Activated CD4-positive, CD25-positive, alpha-beta regulatory T cell treated with anti-CD3 and anti-CD28 coated beads, Interleukin-2, amount 50 U/mL, for 24 hours (primary cell): ENCODE measurements around the gene PSMG3.

ENCODE experiments used
- ATAC-seq, 2 donors: fragments of 150-1000 bp; cut with Tn5 transposase; one replicate each; pipeline ENCODE4 v1.10.0; 2021; ENCODE audit warnings: mild to moderate bottlenecking in 1 of 2, moderate library complexity in 1 of 2

The PSMG3 gene

GRCh38 chr7:1579481-1580421, 9.9 kb upstream of the PSMG3 start:
- peak; percentile 90 to 97 for ATAC-seq

DNA sequence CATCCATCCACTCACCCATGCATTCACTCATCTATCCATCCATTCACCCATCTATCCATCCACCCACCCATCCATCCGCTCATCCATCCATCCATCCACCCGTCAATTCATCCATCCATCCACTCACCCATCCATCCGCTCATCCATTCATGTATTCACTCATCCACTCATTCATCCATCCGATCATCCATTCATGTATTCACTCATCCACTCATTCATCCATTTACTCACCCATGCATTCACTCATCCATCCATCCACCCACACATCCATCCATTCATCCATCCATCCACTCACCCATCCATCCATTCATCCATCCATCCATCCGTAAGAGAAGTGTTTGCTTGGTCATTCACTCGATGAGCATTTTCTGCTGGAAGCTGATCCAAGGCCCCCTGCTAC, 8.7 kb upstream of the PSMG3 start:
- no peak for ATAC-seq

GRCh38 chr7:1576521-1577253, 6.9 kb upstream of the PSMG3 start:
- no peak for ATAC-seq

DNA sequence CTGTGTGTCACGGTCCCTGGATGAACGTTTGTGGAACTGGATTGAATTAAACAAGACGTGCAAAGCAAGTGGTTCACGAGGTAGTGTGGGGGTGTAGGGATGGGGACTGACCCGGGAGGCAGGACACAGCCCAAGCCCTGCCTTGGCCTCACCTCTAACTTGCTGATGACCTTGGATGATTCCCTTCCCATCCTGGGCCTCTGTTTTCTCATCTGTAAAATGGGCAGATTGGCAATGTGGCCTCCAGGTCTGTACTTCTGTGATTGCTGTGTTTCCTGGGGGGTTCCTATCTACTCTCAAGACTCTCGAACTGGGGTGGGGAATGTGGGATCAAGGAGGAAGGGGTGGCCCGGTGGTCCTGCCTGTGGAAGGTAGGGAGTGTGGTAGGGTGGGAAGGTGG, 6.0 kb upstream of the PSMG3 start:
- ATAC-seq, result no peak

DNA sequence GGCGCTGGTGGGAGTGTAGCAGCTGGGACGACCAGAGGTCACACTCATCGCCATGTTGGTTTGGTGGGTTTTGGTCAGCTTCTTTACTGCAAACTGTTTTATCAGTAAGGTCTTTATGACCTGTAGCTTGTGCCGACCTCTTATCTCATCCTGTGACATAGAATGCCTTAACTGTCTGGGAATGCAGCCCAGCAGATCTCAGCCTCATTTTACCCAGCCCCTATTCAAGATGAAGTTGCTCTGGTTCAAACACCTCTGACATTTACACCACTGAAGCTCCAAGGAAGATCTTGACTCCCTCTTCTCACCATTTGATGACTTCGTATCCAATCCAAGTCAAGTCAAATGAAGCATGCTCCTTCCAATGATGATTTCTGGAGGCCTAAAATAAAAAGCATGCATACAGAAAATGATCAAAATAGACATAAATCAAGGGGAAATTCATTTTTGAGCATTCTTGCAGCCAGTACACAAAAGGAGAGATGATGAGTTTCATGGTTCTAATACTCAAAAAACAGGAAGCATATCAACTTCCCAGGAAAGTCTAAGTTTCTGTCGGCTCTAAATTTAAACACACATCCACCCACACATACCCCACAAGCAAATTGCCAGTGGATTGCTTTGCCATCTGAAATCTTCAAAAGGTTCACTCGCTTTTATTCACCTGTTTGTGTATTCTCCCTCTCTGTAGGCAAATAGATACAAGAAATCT, 2.4 kb upstream of the PSMG3 start:
- ATAC-seq, result no peak

DNA sequence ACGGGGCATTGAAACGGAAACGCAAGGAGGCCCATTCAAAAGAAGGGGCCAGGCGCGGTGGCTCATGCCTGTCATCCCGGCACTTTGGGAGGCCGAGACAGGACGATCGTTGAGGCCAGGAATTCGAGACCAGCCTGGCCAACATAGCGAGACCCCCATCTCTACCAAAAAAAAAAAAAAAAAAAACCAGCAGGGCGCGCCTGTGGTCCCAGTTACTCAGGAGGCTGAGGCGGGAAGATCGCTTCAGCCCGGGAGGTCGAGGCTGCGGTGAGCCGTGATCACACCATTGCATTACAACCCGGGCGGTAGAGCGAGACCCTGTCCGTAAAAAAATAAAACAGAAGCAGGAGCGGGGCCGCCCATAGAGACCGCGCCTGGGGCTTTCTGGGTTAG, 396 bp downstream of the PSMG3 start:
- ATAC-seq, result no peak

DNA sequence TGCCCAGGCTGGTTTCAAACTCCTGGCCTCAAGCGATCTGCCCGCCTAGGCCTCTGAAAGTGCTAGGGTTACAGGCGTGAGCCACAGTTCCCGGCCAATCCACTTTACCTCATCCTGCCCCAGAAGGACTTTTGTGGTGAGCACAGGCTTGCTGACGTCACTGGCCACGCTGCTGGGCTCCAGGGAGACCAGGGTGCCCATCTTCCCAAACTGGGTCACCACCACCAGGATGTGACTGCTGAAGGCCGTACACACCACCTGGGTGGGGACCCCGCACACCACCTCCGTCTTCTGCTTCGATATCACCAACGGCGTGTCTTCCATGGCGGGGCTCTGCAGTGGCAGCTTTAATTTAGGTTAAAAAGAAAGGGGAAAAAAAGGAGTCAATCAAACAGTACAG, 816 bp downstream of the PSMG3 start:
- no peak for ATAC-seq

DNA sequence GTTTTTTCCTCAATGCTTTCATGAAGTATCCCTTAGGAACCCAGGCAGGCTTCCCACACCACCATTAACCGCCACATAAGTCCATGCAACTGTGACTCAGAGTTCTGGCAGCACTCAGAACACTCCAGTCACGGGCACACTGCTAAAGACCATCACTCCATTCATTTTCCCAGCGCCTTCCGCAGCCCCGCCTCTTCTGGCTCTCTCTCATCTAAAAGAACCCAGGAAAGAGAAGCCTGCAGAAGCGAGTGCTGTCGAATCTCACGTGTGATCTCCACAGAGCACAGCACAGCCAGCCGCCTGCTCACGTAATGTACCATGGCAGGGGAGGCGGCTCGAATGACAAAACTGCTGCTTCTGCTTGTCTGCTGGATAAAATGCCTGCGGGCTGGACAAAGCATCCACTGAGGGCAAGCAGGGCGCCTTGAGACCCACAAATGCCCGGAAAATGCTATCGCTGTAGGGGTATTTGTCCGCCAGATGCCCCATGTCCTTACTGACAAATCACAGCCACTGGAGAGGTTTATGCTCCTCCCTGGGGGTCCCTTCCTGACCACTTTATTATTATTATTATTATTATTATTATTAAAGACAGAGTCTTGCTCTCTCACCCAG, 1.8 kb downstream of the PSMG3 start:
- no peak for ATAC-seq

GRCh38 chr7:1567049-1567771, 2.6 kb downstream of the PSMG3 start:
- ATAC-seq, result no peak

DNA sequence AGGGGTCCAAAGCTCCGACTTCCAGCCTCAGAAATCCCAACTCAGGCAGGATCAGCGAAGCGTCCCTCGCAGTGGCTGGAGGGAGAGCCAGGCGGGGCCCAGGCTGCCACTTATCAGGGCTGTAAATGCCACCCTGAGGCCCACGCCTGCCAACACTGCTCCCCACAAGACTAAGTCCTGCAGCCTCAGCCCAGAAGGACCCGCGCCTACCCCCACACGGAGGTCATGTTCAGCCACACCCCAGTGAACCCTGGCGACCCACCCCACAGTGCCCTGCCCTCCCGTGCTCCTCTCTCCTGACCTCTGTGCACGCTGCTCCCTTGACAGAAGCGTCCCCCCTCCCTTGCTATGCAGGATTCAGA, 3.2 kb downstream of the PSMG3 start:
- ATAC-seq, result no peak

GRCh38 chr7:1564603-1565022, 5.2 kb downstream of the PSMG3 start:
- no peak for ATAC-seq

DNA sequence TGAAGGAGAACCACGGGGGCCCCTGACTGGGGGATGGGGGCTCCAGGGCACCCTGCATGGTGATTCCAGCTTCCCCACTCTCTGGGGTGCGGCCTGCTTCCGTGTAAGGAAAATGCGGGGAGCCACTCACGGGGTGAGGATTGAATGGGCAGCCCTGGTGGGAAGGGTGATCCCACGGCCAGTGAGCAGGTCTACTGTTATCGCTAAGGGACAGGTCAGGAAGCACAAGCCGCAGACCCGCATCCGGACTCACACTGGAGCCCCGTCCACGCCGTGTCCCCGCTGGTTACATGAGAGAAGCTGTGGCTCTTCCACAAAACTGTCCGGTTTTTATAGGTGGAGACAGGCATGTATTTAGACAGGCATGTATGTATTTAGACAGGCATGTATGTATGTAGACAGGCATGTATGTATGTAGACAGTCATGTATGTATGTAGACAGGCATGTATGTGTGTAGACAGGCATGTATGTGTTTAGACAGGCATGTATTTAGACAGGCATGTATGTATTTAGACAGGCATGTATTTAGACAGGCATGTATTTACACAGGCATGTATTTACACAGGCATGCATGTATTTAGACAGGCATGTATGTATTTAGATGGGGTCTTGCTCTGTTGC, 5.7 kb downstream of the PSMG3 start:
- ATAC-seq, result no peak

GRCh38 chr7:1562597-1563051, 7.2 kb downstream of the PSMG3 start:
- no peak for ATAC-seq

- ATAC-seq, result no peak
These were observed 7.7 kb downstream of the PSMG3 start for GRCh38 chr7:1562116-1562515.

DNA sequence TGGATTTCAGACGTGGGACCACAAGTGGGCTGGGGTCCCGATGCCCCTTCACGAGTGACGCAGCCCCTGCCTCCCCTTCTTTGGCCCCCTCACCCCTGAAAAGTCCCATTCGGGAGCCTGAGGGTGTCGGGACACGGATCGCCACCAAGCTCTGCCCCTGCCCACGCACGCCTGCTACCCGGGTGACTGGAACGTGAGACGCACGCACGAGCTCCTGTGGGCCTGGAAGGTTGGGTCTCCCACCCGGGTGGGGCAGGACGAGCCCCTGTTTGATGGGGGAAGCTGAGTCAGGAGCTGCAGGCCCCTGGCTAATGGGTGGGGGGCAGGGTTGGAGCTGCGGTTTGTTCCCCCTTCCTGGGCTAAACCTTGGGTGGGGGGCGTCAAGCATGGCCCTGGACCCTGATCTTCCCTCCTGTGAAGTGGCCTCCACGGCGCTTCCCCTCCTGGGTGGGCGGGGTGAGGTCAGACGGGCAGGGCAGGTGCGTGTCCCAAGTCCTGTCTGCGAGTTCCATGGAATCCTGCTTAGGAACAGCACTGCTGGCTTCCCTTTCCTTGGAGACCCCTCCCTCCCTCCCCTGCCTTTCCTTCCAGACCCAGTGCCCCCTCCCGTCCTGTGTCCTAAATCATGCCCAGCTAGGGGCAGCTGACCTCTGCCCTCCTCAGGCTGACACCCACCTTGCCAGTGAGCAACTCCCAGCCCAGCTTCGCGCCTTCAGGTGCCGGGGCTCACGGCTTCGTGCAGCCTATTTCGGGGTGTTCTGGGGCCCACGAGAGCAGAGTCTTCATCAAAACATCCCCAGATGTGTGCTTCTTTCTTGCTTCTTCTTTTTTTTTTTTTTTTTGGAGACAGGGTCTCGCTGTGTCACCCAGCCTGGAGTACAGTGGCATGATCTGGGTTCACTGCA, 8.5 kb downstream of the PSMG3 start:
- ATAC-seq, result no peak

GRCh38 chr7:1560620-1561031, 9.2 kb downstream of the PSMG3 start:
- ATAC-seq, result no peak

- no peak for ATAC-seq
These were observed 9.9 kb downstream of the PSMG3 start for GRCh38 chr7:1559626-1560590.

GRCh38 chr7:1558841-1559625, 10.8 kb downstream of the PSMG3 start:
- no peak for ATAC-seq
